Uterus (tissue), 4 donors: ENCODE results near the gene USP32. TPM values are rescaled to one million over a fixed set of nuclear protein-coding genes. Genes with fewer than 3 reads are reported as not detected.
"Not testable (repeated sequence)": the region's sequence is repeated elsewhere in the genome, so short reads cannot be mapped to it uniquely, and the experiment has no call there.

Source experiments
- DNase-seq, 2 donors: peaks; one replicate each; pipeline ENCODE4 v3.0.0-alpha.2; 2019 to 2020
- H3K27ac ChIP-seq, 2 donors: fragments of 200-600 bp; sonication (generic); 1 replicate in 1 of 2; 2 replicates in 1 of 2; pipeline ENCODE4 v1.5.1; 2016 to 2018
- H3K27me3 ChIP-seq, 2 donors: fragments of 200-600 bp; sonication (generic); one replicate each; pipeline ENCODE4 v1.5.1; 2018 to 2019; ENCODE audit warnings: control low read depth in 1 of 2
- H3K36me3 ChIP-seq, 2 donors: fragments of 200-600 bp; sonication (generic); one replicate each; pipeline ENCODE4 v1.5.1; 2019; ENCODE audit warnings: control low read depth in 1 of 2
- H3K4me1 ChIP-seq, 2 donors: fragments of 200-600 bp; sonication (generic); one replicate each; pipeline ENCODE4 v1.5.1; 2018 to 2019; ENCODE audit warnings: control low read depth in 1 of 2
- H3K4me3 ChIP-seq, 2 donors: fragments of 200-600 bp; sonication (generic); 1 replicate in 1 of 2; 2 replicates in 1 of 2; pipeline ENCODE4 v1.5.1; 2018 to 2019; ENCODE audit warnings: mild to moderate bottlenecking in 1 of 2
- H3K9me3 ChIP-seq, 2 donors: fragments of 200-600 bp; sonication (generic); one replicate each; pipeline ENCODE4 v1.5.1; 2019; ENCODE audit warnings: control low read depth in 1 of 2
- POLR2A ChIP-seq, 2 donors: fragments of 450-650 bp; IDR thresholded peaks; one replicate each; pipeline ENCODE4 v1.6.1; 2016; ENCODE audit warnings: antibody characterized with exemption in 2 of 2, mild to moderate bottlenecking in 1 of 2, moderate library complexity in 1 of 2
- intact Hi-C: fragments of 100-400 bp; cut with DNase I; formaldehyde crosslinking; loops from one replicate; pipeline ENCODE4 v1.15.1; 2023; ENCODE audit warnings: low total_unique reads
- total RNA-seq, 4 donors: library from RNA; depleted of rRNA in 3 of 4; stranded (reverse); fragments of >200 nt in 3 of 4; gene quantifications; one replicate each; pipeline versions ENCODE4 v1.1.0 to v1.2.4, GENCODE V29; 2014 to 2023
- TF ChIP-seq, protein P1 (sequence below), 4 experiments: fragments of 200-600 bp in 2 of 4; fragments of 450-650 bp in 2 of 4; sonication (generic) in 2 of 4; IDR thresholded peaks; one replicate each; pipeline ENCODE4 v1.5.1; 2016 to 2019; ENCODE audit warnings: antibody characterized with exemption in 4 of 4, mild to moderate bottlenecking in 2 of 4, moderate library complexity in 1 of 4
- donor health status: DM: yes; HTN: yes; CAD: no.

USP32 gene
- total RNA-seq, 4 donors from 2014 or later = 28.4 to 54.1 (median 43.1) TPM

DNA sequence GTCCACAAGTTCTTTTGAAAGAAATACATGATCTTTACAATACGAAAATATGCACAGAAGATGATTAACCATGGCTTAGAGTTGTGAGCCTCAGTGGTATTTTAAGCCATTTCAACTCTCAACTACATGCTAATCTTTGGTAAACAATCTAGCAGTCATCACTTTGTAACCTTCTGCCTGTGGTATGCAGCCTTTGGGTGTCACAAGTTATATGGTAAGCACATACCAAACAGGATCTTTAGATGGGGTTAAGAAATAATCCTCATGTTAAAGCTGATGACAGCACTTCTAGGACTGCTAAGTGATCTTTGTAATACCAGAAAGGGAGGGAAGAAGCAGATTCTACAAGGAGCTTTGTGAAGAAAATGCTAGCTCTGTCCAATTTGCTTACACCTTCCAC, 167.9 kb downstream of the USP32 start:
- no peaks in the 10 kb centered on the region for H3K4me1 ChIP-seq
- intact Hi-C loops = no loop called here
- TF ChIP-seq, protein P1, sequence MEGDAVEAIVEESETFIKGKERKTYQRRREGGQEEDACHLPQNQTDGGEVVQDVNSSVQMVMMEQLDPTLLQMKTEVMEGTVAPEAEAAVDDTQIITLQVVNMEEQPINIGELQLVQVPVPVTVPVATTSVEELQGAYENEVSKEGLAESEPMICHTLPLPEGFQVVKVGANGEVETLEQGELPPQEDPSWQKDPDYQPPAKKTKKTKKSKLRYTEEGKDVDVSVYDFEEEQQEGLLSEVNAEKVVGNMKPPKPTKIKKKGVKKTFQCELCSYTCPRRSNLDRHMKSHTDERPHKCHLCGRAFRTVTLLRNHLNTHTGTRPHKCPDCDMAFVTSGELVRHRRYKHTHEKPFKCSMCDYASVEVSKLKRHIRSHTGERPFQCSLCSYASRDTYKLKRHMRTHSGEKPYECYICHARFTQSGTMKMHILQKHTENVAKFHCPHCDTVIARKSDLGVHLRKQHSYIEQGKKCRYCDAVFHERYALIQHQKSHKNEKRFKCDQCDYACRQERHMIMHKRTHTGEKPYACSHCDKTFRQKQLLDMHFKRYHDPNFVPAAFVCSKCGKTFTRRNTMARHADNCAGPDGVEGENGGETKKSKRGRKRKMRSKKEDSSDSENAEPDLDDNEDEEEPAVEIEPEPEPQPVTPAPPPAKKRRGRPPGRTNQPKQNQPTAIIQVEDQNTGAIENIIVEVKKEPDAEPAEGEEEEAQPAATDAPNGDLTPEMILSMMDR (IDR thresholded peaks at IDR 0.05) = no peak
- no peak for TF ChIP-seq POLR2A (IDR thresholded peaks at IDR 0.05)
- no peak overlapping the region for H3K27ac ChIP-seq
- H3K4me3 ChIP-seq = no peak overlapping the region
- DNase-seq = no peak
- no peaks in the 10 kb centered on the region for H3K36me3 ChIP-seq
- no peaks in the 10 kb centered on the region for H3K9me3 ChIP-seq
- H3K27me3 ChIP-seq = no peaks in the 10 kb centered on the region

DNA sequence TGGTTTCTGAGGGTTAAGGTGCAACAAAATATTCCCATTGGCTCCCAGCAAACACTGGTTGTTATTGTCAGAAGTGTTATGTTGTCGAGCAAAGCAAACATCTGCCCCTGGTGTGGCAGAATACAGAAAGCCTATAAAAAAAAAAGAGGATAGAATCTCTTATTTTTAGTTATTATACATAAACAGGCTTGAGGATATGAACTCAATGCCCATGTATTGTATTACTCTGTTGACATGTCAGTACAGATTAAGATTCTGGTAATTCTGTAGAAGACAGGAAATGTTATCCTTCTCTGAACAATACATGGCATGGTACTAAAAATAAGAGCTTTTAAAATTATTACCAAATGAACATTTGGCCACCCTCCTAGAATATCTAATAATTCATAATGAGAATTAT, 168.5 kb downstream of the USP32 start:
- Histone ChIP-seq H3K27ac (no peak overlapping the region), H3K9me3 (no peaks in the 10 kb centered on the region), H3K4me3 (no peak overlapping the region), H3K4me1 (no peaks in the 10 kb centered on the region), H3K36me3 (no peaks in the 10 kb centered on the region), H3K27me3 (no peaks in the 10 kb centered on the region)
- no peak for DNase-seq
- TF ChIP-seq, protein P1 (IDR thresholded peaks at IDR 0.05) = no peak
- no peak for TF ChIP-seq POLR2A (IDR thresholded peaks at IDR 0.05)
- intact Hi-C loops = no loop called here

GRCh38 chr17:60218774-60219173, 173.2 kb downstream of the USP32 start:
- H3K4me3 ChIP-seq, H3K36me3 ChIP-seq, H3K9me3 ChIP-seq, H3K27me3 ChIP-seq, H3K27ac ChIP-seq, H3K4me1 ChIP-seq, intact Hi-C loops, DNase-seq: not testable (repeated sequence)

- H3K4me3 ChIP-seq, H3K27me3 ChIP-seq, H3K27ac ChIP-seq, H3K9me3 ChIP-seq, H3K36me3 ChIP-seq, H3K4me1 ChIP-seq, DNase-seq, intact Hi-C loops: not testable (repeated sequence)
Measured at GRCh38 chr17:60215895-60216294, 176.0 kb downstream of the USP32 start.

DNA sequence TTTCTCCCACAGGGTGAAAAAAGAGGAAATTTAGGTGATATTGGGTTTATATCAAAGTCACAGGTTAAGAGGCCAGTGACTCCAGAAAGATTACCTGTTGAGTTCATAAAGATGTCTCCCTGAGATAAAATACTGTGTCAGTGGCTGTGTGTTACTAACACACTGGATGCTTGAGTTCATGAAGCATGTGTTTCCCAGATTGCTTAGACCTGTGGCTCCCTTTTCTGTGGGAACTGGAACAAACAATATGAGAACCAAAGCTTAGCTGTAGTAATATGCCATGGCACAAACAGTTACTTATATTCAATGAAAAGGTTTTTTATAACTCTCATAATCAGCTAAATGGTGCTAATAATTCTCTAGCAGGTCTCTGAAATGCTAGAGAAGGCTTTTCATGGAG, 180.7 kb downstream of the USP32 start:
- DNase-seq, H3K9me3 ChIP-seq, H3K4me1 ChIP-seq, H3K27ac ChIP-seq, H3K4me3 ChIP-seq, intact Hi-C loops, H3K36me3 ChIP-seq, H3K27me3 ChIP-seq: not testable (repeated sequence)

GRCh38 chr17:60208302-60208701, 183.6 kb downstream of the USP32 start:
- not testable (repeated sequence) for H3K36me3 ChIP-seq, H3K4me3 ChIP-seq

DNA sequence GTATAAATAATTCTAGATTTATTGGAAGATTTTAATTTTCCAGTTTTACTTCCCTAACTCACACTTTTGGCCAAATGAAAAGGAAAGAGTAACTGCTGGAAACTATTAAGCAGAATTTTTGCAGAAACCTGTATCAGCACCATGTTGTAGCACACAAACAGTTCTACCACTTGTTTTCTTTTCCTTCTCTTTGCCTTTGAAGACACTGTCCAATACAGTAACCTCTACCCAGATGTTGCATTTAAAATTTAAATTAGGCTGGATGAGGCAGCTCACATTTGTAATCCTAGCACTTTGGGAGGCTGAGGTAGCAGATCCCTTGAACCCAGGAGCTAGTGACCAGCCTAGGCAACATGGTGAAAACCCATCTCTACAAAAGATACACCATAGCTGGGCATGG, 186.2 kb downstream of the USP32 start:
- intact Hi-C loops, DNase-seq, H3K27me3 ChIP-seq, H3K9me3 ChIP-seq, H3K36me3 ChIP-seq, H3K4me3 ChIP-seq, H3K4me1 ChIP-seq, H3K27ac ChIP-seq: not testable (repeated sequence)

More at GRCh38 chr17:60208302-60208701, 183.6 kb downstream of the USP32 start:
- H3K27ac ChIP-seq, intact Hi-C loops, DNase-seq, H3K4me1 ChIP-seq, H3K9me3 ChIP-seq, H3K27me3 ChIP-seq: not testable (repeated sequence)

GRCh38 chr17:60198630-60199029, 193.3 kb downstream of the USP32 start:
- DNase-seq, H3K4me1 ChIP-seq, intact Hi-C loops, H3K27me3 ChIP-seq, H3K9me3 ChIP-seq, H3K36me3 ChIP-seq, H3K27ac ChIP-seq, H3K4me3 ChIP-seq: not testable (repeated sequence)

DNA sequence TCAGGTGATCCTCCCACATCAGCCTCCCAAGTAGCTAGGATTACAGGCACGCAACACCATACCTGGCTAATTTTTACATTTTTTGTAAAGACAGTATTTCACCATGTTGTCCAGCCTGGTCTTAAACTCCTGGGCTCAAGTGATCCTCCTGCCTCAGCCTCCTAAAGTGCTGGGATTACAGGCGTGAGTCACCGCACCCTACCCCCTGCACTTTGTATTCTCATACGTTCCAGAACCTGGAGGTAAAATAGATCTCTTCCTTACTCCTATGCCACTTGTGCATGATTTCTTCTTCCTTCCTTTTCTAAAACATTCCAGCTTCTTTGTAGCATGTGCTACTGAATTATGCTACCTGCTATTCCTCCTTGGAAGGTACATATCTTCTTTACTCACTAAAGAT, 197.8 kb downstream of the USP32 start:
- H3K4me1 ChIP-seq, H3K27ac ChIP-seq, H3K36me3 ChIP-seq, H3K9me3 ChIP-seq, intact Hi-C loops, H3K4me3 ChIP-seq, DNase-seq, H3K27me3 ChIP-seq: not testable (repeated sequence)
